A549 treated with DMSO at 1 μM for 4 hours (cell line): ENCODE measurements around the gene HDAC10. TPM values are rescaled to one million over a fixed set of nuclear protein-coding genes. Genes with fewer than 3 reads are reported as not detected.

Source experiments
- total RNA-seq: library from RNA; stranded (reverse); fragments of 200-300 nt; extraction: Qiagen RNA extraction; gene quantifications from 5 replicates; pipeline ENCODE4 v1.2.3, GENCODE V29; 2022; ENCODE audit warnings: low read depth

The HDAC10 gene, protein sequence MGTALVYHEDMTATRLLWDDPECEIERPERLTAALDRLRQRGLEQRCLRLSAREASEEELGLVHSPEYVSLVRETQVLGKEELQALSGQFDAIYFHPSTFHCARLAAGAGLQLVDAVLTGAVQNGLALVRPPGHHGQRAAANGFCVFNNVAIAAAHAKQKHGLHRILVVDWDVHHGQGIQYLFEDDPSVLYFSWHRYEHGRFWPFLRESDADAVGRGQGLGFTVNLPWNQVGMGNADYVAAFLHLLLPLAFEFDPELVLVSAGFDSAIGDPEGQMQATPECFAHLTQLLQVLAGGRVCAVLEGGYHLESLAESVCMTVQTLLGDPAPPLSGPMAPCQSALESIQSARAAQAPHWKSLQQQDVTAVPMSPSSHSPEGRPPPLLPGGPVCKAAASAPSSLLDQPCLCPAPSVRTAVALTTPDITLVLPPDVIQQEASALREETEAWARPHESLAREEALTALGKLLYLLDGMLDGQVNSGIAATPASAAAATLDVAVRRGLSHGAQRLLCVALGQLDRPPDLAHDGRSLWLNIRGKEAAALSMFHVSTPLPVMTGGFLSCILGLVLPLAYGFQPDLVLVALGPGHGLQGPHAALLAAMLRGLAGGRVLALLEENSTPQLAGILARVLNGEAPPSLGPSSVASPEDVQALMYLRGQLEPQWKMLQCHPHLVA
- total RNA-seq, result 8.7 to 14.6 TPM (median 11.5 TPM) in 5 replicates

DNA sequence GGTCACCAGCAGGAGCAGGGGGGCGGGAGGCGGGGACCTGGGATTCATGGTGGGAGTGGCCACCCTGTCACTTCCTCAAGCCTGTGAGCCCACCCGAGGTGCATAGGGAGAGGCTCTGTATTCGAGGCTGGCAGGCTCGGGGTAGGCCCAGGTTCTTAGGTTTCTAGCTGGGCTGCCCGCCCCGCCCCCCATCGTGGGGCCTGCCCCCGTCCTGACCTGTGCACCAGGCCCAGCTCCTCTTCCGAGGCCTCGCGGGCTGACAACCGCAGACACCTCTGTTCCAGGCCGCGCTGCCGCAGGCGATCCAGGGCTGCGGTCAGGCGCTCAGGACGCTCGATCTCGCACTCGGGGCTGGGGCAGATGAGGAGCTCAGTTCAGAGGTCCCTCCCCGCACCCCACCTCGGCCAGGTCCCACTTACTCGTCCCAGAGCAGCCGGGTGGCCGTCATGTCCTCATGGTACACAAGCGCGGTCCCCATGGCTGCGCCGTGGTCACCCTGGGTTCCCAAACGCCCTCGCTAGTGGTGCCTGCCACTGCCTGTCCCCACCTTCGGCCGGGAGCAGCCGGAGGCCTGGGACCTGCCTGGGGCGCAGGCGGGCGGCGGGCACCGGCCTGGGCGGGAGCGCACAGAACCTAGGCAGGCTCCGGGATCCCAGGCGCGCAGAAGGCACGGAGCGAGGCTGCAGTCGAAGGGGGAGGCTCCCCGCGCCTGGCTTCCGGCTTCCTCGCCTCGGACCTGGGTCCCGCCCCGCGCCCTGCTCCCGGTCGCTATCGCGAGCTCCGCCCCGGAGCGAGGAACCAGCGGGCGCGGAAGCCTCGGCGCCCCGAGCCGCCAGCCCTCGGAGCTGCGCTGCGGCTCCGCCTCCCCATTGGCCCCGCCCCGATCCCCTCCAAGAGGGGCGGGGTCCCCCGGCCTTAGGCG, at the start of gene HDAC10:
HDAC10 (minus strand) TSS at position 711 of the 922 bp plus-strand sequence; CDS start at position 478, 233 bp downstream.

DNA sequence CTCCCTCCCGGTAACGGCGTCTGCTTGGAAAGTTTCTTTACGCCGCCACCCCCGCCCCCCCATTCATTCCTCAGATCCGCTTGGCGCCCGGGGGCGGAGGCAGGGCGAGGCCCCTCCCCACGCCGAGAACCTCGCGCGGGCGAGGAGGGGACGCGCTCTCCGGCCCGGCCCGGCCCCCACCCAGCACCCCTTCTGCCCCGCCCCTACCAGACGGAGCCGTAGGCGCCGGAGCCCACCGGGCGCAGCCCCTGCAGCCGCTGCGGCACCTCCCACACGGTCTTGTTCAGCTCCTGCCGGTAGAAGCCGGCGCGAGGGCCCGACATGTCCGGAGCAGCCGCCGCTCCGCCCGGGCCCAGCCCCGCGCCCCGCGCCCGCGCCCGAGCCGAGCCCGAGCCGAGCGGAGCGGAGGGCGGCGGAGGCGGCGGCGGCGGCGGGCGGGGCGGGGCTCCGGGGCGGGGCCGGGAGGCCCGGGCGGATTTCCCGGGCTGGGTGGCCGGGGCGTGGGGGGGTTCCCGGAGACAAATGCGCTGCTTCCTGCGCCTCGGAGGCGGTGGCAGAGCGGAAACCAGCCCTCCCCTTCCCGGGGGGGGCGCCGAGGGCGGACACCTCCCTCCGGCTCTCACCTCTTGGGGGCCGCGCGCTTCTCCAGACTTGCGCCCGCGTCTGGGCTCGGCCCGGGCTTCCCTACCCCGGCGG, 19.1 kb upstream of the HDAC10 start, which contains the start of gene MAPK11:
MAPK11 (minus strand) TSS at position 411 of the 696 bp plus-strand sequence; CDS start at position 323, 88 bp downstream.

DNA sequence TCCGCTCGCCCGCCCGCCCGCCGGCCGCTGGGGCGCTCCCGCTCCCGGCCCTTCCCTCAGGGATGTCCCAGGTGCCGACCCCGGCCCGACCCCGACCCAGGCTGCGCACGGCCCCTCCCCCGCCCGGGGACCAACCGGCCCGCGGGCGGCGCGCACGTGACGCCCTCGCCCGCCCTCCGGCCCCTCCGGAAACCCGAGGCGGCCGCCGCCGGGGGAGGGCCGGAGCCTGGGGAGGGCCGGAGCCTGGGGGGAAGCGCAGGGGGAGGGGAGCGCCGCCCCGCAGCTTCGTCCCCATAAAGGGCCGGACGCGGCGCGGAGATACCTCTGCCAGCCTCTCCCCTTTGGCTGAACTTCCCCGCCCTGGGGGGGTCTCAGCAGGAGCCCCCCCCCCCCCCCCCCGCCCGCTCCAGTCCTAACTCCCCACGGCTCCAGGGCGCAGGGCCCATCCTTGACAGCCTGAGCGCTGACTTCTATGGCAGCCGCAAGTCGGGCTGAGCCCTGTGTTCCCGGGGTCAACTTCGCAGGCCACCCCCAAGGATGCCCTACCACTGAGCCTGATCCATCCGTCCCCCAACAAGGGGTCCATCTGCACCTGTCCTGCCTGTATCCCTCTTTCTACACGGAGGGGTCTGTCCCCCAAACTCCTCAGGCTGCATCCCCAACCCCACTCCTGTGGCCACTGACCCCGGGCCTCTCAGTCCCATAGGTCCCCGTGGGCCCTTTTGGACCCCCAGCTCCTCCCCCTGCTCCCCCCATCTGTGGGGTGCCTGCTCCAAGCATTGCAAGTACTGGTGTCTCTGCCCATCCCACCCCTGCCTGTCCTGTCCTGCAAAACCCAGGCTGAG, 10.8 kb upstream of the HDAC10 start, which contains the start of gene MAPK12:
MAPK12 (minus strand) TSS at position 69 of the 845 bp plus-strand sequence. CDS start 174 bp downstream, outside the sequence.

DNA sequence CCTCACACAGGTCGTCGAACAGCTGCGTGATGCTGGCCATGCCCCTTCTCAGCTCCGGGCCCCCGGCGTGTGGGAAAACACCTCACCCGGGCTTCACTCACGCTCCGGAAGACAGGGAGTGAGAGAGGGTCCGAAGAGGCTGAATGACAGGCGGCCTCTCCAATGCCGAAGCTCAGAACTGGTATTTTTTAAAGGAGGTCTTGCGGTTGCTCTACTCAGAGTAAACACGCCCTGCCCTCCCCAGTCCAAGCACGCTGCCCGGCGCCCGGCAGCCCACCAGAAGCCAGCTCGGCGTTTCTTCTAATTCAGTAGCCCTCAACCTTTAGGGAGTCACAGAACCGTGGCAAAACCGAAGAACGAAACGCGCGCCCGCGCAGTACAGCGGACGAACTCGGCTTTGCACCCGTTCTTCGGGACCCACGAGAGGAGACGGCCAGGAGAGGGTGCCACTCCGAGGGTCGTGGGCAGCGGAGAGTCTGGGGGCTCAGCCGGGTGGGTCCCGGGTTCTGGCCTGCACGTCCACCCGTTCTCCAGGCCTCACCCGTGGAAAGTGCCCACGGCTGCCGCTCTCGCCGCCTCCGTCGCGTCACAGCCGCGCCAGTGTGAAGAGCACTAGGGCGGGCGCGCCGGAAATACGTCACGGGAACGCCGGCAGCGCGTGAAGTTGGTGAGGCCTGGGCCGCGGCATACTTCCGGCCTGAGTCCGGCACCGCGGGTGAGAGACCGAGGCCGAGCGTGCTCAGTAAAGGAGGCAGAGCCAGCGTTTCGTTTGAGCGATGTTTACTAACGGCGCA, 6.4 kb downstream of the HDAC10 start, which contains the start of gene TUBGCP6:
TUBGCP6 (minus strand) TSS at position 604 of the 794 bp plus-strand sequence; CDS start at position 40, 564 bp downstream.

DNA sequence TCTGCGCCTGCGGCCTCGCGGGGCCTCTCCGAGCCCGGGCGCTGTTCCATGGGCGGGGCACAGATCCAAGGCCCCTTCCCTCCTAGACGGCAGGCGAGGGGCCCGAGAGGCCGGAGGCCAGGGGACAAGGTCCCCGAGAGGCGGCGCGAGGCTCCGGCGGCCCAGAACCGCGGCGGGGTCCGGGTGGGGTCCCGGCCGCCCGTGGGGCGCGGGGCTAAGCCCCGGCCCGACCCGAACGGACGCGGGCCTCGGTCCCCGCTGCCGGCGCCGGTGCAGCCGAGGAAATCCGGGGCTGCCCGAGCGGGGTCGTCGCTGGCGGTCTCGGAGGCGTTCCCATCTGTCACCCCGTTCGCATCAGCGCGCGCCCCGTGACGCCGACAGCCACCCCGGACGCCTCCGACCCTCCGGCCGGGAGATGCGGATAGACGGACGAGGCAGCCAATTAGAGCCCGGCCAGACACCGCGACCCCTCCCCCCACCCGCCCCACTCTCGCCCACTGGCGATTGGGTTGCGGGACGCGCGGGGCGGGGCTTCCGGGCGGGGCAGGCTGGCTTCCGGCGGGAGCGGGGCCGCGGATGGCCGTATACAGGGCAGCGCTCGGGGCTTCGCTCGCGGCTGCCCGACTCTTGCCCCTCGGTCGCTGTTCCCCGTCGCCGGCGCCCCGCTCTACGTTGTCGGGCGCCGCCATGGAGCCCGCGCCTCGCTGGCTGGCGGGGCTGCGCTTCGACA, 50.4 kb downstream of the HDAC10 start, which contains the start of gene SELENOO:
SELENOO (plus strand) TSS at position 551 of the 730 bp plus-strand sequence; CDS start at position 577, 26 bp downstream.

Other genes starting within 250 kb of the HDAC10 start
- gene IL17REL, start 238.5 kb downstream of the HDAC10 start, total RNA-seq, result 0.03 to 0.04 TPM (median 0.03 TPM) in 3 of 5 replicates, not detected in the others
- not detected in 5 replicates for gene TTLL8, start 193.0 kb downstream of the HDAC10 start, total RNA-seq
- 0.03 to 0.09 TPM (median 0.04 TPM) in 3 of 5 replicates, not detected in the others for gene MLC1, start 165.8 kb downstream of the HDAC10 start, total RNA-seq
- gene MOV10L1, start 161.3 kb downstream of the HDAC10 start, total RNA-seq, result not detected in 5 replicates
- gene PANX2, start 80.5 kb downstream of the HDAC10 start, total RNA-seq, result 5.8 to 7.5 TPM (median 6.3 TPM) in 5 replicates
- gene TRABD, start 65.4 kb downstream of the HDAC10 start, total RNA-seq, result 23.1 to 37.1 TPM (median 32.9 TPM) in 5 replicates
- gene SELENOO, start 50.3 kb downstream of the HDAC10 start, total RNA-seq, result 13.4 to 19.2 TPM (median 17.3 TPM) in 5 replicates
- gene TUBGCP6, start 6.2 kb downstream of the HDAC10 start, total RNA-seq, result 5.8 to 11.4 TPM (median 11.1 TPM) in 5 replicates
- 18.6 to 25.1 TPM (median 24.1 TPM) in 5 replicates for gene MAPK12, start 10.4 kb upstream of the HDAC10 start, total RNA-seq
- gene MAPK11, start 19.1 kb upstream of the HDAC10 start, total RNA-seq, result 4.8 to 7.2 TPM (median 6.6 TPM) in 5 replicates
- 94.9 to 120 TPM (median 119 TPM) in 5 replicates for gene PLXNB2, start 56.4 kb upstream of the HDAC10 start, total RNA-seq
- 1.9 to 3.2 TPM (median 3.0 TPM) in 5 replicates for gene DENND6B, start 75.7 kb upstream of the HDAC10 start, total RNA-seq
- 10.0 to 15.2 TPM (median 12.7 TPM) in 5 replicates for gene PPP6R2, start 92.1 kb upstream of the HDAC10 start, total RNA-seq
- gene SBF1, start 223.8 kb upstream of the HDAC10 start, total RNA-seq, result 18.1 to 29.4 TPM (median 23.4 TPM) in 5 replicates
- 0.41 to 0.73 TPM (median 0.58 TPM) in 5 replicates for gene ADM2, start 230.3 kb upstream of the HDAC10 start, total RNA-seq
- gene MIOX, start 235.6 kb upstream of the HDAC10 start, total RNA-seq, result 0.09 to 0.14 TPM in 2 of 5 replicates, not detected in the others